ENCODE measurements around the gene PYCR2.
"Not testable (repeated sequence)": the region's sequence is repeated elsewhere in the genome, so short reads cannot be mapped to it uniquely, and the experiment has no call there.

Gene PYCR2

DNA sequence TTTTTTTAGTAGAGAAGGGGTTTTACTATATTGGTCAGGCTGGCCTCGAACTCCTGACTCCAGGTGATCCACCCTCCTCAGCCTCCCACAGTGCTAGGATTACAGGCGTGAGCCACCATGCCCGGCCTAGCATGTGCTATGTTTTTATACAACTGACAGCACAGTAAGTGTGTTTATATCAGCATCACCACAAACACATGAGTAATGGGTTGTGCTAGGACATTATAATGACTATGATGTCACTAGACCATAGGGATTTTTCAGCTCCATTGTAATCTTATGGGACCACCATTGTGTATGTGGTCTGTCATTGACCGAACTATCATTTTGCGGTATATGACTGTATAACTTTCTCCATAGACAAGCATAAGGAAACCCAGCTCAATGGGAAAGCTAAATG is 10.7 kb upstream of the PYCR2 start:
- no peak for DNase-seq (ENCODE audit: low read depth)
- TF ChIP-seq, protein P1, sequence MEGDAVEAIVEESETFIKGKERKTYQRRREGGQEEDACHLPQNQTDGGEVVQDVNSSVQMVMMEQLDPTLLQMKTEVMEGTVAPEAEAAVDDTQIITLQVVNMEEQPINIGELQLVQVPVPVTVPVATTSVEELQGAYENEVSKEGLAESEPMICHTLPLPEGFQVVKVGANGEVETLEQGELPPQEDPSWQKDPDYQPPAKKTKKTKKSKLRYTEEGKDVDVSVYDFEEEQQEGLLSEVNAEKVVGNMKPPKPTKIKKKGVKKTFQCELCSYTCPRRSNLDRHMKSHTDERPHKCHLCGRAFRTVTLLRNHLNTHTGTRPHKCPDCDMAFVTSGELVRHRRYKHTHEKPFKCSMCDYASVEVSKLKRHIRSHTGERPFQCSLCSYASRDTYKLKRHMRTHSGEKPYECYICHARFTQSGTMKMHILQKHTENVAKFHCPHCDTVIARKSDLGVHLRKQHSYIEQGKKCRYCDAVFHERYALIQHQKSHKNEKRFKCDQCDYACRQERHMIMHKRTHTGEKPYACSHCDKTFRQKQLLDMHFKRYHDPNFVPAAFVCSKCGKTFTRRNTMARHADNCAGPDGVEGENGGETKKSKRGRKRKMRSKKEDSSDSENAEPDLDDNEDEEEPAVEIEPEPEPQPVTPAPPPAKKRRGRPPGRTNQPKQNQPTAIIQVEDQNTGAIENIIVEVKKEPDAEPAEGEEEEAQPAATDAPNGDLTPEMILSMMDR (conservative IDR thresholded peaks at IDR 0.05; ENCODE audit: low read depth, low read length) = no peak
- H3K4me3 ChIP-seq (ENCODE audit: low read length) = no peak overlapping the region

DNA sequence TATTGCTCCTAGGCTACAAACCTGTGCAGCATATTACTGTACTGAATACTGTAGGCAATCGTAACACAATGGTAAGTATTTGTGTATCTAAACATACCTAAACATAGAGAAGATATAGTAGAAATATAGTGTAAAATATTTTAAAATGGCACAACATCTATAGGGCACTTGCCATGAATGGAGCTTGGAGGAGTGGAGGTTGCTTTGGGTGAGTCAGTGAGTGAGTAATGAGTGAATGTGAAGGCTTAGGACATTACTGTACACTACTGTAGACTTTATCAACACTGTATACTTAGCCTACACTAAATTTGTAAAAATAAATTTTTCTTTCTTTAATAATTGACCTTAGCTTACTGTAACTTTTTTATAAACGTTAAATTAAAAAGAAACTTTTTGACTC is 9.0 kb upstream of the PYCR2 start:
- TF ChIP-seq, protein P1 (conservative IDR thresholded peaks at IDR 0.05; ENCODE audit: low read depth, low read length) = no peak
- H3K4me3 ChIP-seq (ENCODE audit: low read length) = no peak overlapping the region
- DNase-seq (ENCODE audit: low read depth) = no peak

DNA sequence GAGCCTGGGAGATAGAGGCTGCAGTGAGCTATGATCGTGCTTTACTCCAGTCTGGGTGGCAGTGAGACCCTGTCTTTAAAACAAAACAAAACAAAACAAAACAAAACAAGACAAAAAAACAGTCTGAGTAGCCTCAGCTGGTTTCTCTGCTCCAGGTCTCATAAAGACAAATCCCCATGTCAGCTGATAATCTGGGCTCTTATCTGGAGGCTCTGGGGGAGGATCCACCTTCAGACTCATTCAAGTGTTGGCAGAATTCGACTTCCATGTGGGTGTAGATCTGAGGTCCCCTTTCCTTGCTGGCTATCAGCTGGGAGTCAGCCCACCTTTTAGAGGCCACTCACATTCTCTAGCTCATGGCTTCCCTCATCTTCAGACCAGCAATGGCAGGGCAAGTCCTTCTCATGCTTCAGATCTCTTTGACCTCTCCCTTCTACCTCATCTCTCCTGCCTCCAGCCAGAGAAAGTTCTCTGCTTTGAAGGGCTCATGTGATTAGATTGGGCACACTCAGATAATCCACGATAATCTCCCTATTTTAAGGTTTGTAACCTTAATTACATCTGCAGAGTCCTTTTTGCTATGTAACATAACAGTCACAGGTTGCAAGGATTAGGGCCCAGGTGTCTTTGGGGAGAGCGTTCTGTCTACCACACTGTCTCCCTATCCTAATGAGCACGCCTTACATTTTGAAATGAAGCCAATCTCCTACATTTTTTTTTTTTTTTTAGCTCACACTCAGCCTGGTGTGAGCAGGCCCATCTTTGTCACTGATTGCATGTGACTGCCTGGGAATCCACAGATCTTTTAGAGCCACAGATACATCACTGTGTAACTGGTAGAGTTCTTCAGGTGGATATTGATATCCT is 7.5 kb upstream of the PYCR2 start:
- TF ChIP-seq, protein P1 (conservative IDR thresholded peaks at IDR 0.05; ENCODE audit: low read depth, low read length) = no peak
- no peak for DNase-seq (ENCODE audit: low read depth)

DNA sequence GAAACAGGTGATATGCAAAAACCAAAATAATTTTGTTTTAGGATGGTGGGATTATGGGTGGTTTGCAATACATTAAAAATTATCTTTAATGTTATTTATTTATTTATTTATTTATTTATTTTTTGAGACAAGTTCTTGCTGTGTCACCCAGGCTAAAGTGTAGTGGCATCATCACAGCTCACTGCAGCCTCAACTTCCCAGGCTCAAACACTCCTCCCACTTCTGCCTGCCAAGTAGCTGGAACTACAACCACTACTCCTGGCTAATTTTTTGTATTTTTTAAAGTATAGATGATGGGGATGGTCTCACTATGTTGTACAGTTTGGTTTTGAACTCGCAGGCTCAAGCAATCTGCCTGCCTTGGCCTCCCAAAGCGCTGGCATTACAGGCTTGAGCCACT is 6.5 kb upstream of the PYCR2 start:
- no peak for DNase-seq (ENCODE audit: low read depth)
- H3K4me3 ChIP-seq (ENCODE audit: low read length) = no peak overlapping the region
- TF ChIP-seq, protein P1 (conservative IDR thresholded peaks at IDR 0.05; ENCODE audit: low read depth, low read length) = no peak

More for the DNA sequence above, 7.5 kb upstream of the PYCR2 start:
- no peak overlapping the region for H3K4me3 ChIP-seq (ENCODE audit: low read length)

DNA sequence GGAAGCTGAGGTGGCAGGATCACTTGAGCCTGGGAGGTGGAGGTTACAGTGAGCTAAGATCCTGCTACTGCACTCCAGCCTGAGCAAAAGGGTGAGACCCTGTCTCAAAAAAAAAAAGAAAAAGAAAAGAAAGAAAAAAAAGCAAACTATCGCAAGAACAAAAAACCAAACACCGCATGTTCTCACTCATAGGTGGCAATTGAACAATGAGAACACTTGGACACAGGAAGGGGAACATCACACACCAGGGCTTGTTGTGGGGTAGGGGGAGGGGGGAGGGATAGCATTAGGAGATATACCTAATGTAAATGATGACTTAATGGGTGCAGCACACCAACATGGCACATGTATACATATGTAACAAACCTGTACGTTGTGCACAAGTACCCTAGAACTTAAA is 5.4 kb upstream of the PYCR2 start:
- DNase-seq (ENCODE audit: low read depth); H3K4me3 ChIP-seq (ENCODE audit: low read length): not testable (repeated sequence)

DNA sequence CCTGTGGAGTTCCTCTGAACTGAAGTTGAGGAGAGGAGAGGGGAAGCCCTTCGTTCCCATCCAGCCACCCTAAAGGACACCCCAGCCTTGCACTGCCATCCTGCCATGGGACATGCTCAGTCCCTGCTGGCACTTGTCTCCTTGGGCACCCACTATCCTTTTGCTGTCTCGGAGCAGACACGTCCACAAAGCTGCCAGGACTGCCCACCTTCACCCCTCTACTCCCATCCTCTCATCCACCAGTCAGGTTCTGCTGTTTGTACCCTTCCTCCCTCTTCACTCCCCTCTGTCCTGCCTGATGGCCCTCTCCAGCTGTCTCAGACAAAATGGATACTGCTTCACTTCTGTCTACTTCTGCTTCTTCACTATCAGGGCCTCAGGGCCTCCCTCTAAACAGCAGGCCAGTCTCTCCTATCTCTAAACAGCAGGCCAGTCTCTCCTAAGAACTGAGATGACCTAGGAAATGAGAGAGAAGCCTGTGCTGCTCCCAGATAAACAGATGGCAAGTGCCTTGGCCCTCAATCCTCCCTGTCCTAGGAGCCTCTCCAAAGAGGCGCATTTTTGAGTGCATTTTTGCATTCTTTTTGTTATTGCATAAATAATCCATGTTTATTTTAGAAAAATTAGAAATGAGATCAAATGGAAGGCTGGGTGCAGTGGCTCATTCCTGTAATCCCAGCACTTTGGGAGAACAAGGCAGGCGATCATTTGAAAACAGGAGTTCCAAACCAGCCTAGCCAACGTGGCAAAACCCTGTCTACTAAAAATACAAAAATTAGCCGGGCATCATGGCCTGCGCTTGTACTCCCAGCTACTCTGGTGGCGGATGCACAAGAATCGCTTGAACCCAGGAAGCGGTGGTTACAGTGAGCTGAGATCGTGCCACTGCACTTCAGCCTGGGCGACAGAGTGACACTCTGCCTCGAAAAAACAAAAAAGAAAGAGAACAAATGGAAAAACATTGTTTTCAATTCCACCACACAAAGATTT is 4.4 kb upstream of the PYCR2 start:
- no peak overlapping the region for H3K4me3 ChIP-seq (ENCODE audit: low read length)
- TF ChIP-seq, protein P1 (conservative IDR thresholded peaks at IDR 0.05; ENCODE audit: low read depth, low read length) = no peak
- DNase-seq (ENCODE audit: low read depth) = no peak

DNA sequence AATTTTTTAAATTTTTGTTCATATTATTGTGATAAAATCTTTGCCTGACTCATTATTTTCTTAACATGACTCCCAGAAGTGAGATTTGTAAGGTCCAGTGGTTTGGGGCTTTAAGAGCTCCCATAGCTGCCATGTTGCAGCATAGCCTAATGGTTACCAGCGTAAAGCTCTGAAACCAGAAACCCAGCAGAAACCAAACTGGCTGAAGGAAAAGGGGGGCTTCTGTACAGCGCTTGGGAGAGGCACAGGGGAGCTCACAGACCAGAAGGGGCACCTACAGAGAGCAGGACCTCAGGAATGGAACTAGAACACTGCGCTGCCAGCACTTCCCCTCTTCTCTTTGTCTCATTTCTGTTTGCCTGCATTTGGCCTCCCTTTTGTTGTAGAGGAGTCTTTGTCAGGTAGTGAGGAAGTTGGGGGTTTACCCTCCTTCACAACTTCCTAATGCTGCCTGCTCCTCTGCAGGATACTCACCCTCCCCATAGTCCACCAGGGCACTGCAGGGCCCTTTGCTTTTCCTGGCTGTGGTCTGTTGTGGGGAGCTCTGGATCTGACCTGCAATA is 2.6 kb upstream of the PYCR2 start:
- TF ChIP-seq, protein P1 (conservative IDR thresholded peaks at IDR 0.05; ENCODE audit: low read depth, low read length) = no peak
- DNase-seq (ENCODE audit: low read depth) = no peak
- H3K4me3 ChIP-seq (ENCODE audit: low read length) = no peak overlapping the region

All from retinal pigment epithelial cell (primary cell).